ENCODE data around the gene CSH2. TPM values are rescaled to one million over a fixed set of nuclear protein-coding genes. Genes with fewer than 3 reads are reported as not detected.
"Not testable (repeated sequence)": the region's sequence is repeated elsewhere in the genome, so short reads cannot be mapped to it uniquely, and the experiment has no call there.

Gene CSH2
- total RNA-seq, 6 experiments from 2014 or later: not detected

DNA sequence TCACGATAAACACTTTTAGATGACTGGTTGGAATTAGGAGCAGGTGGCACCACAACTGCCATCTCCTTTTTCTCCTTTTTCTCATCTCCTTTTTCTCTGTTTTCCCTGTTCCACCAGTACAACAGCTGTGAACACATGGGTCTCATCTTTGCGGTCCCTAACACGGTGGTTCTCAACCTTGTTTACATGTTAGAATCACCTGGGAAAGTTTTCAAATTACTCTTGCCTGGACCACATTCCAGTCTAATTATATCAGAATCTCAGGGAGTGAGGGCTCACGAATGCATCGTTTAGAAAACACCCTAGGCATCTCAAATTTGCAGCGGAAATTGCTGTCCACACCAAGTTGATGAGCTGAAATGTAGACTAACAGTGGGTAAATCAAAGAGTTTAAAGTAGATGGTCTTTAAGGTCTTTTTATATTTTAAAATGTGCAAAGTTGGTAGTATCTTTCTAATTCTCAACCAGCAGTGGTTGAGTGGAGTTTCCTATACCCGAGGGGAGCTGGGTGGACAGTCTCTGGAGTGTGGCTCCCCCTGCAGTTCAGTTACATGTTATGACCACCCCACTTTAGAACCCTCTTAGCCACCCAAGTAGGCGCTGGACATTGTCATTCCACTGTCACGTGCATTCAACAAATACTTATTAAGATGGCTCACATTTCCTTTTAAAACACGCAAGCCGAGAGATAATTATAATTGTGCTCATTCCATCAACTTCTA lies 19.0 kb upstream of the CSH2 start:
- H3K36me3 Mint-ChIP-seq (ENCODE audit: low read depth); H3K4me3 Mint-ChIP-seq; DNase-seq; H3K9me3 Mint-ChIP-seq; H3K4me1 Mint-ChIP-seq (ENCODE audit: low read depth); H3K27ac Mint-ChIP-seq: not testable (repeated sequence)
- peaks cover 27% of the 10 kb centered on the region for H3K27me3 Mint-ChIP-seq (ENCODE audit: insufficient read depth)

DNA sequence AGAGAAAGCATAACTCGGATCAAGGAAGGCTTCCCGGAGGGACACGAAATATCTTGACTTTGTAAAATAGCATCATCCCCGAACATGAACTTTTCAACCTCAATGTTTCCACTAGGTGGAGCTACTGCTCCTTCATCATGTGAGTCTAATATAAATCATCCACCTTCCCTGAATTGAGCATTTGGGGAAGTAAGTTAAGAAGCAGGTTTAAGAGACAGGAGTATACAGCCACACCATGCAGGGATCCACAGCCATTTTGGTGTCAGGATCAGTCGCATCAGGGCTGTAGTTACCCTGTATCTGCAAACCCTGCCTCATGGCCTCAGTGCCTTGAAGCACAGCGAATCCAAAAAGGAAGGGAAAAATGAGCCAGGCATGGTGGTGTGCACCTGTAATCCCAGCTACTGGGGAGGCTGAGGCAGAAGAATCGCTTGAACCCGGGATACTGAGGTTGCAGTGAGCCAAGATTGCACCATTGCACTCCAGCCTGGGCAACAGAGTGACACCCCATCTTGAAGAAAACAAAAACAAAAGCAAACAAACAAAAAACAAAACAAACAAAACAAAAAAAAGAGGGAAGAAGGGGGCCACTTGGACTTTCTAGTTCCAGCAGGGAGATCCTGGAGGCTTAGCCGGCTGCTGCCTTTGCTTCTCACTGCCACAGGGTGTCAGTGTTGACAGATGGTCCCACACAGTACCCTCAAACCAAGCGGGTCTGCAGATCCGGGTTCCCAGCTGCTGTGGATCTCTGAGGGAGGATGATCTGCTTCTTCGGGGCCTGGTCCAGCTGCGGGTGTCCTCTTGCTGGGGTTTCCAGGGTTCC lies 15.8 kb upstream of the CSH2 start:
- not testable (repeated sequence) for H3K9me3 Mint-ChIP-seq; H3K4me1 Mint-ChIP-seq (ENCODE audit: low read depth); H3K36me3 Mint-ChIP-seq (ENCODE audit: low read depth); H3K27ac Mint-ChIP-seq
- peak; percentile 39 for DNase-seq
- peaks cover 41% of the 10 kb centered on the region for H3K27me3 Mint-ChIP-seq (ENCODE audit: insufficient read depth)
- TF ChIP-seq, protein P1, sequence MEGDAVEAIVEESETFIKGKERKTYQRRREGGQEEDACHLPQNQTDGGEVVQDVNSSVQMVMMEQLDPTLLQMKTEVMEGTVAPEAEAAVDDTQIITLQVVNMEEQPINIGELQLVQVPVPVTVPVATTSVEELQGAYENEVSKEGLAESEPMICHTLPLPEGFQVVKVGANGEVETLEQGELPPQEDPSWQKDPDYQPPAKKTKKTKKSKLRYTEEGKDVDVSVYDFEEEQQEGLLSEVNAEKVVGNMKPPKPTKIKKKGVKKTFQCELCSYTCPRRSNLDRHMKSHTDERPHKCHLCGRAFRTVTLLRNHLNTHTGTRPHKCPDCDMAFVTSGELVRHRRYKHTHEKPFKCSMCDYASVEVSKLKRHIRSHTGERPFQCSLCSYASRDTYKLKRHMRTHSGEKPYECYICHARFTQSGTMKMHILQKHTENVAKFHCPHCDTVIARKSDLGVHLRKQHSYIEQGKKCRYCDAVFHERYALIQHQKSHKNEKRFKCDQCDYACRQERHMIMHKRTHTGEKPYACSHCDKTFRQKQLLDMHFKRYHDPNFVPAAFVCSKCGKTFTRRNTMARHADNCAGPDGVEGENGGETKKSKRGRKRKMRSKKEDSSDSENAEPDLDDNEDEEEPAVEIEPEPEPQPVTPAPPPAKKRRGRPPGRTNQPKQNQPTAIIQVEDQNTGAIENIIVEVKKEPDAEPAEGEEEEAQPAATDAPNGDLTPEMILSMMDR (IDR thresholded peaks at IDR 0.05): peak; percentile 75
- H3K4me3 Mint-ChIP-seq: peak overlapping the region; percentile 43; the same call in 1 of the 2 replicates

DNA sequence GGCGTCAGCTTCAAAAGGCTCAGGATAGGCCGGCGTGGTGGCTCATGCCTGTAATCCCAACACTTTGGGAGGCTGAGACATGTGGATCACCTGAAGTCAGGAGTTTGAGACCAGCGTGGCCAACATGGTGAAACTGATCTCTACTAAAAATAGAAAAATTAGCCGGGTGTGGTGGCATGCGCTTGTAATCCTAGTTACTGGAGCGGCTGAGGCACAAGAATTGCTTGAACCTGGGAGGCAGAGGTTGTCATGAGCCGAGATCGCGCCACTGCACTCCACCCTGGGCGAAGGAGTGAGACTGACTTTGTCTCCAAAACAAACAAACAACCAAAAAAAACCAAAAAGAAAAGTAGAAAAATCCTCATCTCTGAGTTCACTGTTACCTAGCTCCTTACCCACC lies 11.6 kb upstream of the CSH2 start:
- not testable (repeated sequence) for H3K27ac Mint-ChIP-seq; H3K9me3 Mint-ChIP-seq; H3K4me3 Mint-ChIP-seq; DNase-seq; H3K4me1 Mint-ChIP-seq (ENCODE audit: low read depth); H3K36me3 Mint-ChIP-seq (ENCODE audit: low read depth)
- peaks cover 42% of the 10 kb centered on the region for H3K27me3 Mint-ChIP-seq (ENCODE audit: insufficient read depth)

DNA sequence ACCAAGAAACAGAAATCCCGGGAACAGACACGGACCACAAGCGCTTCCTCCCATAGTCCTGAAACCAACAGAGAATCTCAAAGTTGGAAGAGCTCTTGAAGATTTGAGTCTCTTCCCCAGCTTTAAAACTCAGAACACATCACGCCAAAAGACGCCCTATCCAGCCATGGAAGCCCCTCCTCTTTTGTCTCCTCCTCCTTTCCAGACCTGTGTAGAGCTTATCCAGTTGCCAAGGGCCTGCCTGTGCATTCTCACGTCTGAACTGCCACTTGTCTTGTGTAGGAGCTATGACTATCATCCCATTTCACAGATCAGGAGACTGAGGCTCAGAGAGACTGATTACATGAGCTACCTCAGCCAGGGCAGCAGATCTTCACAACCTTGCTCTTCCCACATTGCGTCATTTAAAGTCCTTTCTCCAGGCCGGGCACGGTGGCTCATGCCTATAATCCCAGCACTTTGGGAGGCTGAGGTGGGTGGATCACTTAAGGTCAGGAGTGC lies 9.2 kb upstream of the CSH2 start:
- H3K27me3 Mint-ChIP-seq (ENCODE audit: insufficient read depth): peaks cover 42% of the 10 kb centered on the region
- not testable (repeated sequence) for H3K9me3 Mint-ChIP-seq; H3K4me3 Mint-ChIP-seq; H3K4me1 Mint-ChIP-seq (ENCODE audit: low read depth); H3K27ac Mint-ChIP-seq; DNase-seq; H3K36me3 Mint-ChIP-seq (ENCODE audit: low read depth)

DNA sequence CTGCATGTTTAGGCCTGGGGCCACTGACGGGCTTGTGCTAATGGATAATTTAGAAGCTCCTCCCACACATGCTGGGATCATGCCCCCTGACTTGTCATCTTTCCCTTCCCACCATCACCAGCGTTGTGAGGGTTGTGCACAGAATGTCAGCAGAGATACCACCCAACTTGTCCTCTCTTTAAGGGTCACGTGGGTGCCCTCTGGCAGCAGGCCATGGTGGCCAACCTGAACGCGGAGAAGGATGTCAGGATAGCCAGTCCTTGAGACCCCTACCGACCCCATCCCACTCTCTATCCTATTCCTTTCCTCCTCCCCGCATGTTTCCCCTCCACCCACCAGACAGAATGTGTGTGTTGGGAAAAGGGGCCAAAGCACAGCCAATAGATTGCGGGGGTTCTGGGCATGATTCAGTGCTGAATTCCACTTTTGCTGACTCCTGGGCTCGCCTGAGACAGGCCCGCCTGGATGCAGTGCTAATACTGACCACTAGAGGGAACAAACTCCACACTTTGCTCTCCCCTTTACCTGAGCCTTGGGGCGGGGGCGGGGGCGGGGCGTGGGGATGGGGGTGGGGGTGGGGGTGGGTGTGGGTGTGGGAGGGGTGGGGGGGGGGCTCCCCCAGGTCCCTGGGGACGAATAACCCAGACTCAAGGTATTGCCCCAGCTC lies 8.6 kb upstream of the CSH2 start, which contains the start of gene GH2:
TSS of gene GH2 (minus strand) at position 10 of the 667 bp plus-strand sequence. CDS start 143 bp downstream, outside the sequence.
- Mint-ChIP-seq H3K27ac (no peak within 1 kb of the TSS), H3K4me1 (ENCODE audit: low read depth) (no peaks in the 10 kb centered on the region), H3K9me3 (no peaks in the 10 kb centered on the region), H3K4me3 (no peak within 1 kb of the TSS), H3K36me3 (ENCODE audit: low read depth) (no peaks in the 10 kb centered on the region), H3K27me3 (ENCODE audit: insufficient read depth) (peaks cover 36% of the 10 kb centered on the region)
- DNase-seq: peak; percentile 46
- TF ChIP-seq, protein P1 (IDR thresholded peaks at IDR 0.05): peak; percentile 75

DNA sequence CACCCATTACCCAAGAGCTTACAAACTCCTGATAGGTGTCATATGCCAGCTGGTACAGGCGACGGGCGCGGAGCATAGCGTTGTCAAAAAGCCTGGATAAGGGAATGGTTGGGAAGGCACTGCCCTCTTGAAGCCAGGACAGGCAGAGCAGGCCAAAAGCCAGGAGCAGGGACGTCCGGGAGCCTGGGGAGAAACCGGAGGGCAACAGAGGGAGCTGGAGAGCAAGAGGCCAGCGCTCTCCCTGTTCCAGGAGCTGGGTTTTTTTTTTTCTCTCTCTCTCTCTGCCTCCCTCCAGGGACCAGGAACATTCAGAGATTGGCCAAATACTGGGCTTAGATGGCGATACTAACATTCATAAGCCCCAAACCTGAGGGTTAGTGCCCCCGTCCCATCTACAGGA lies 7.9 kb upstream of the CSH2 start:
- not testable (repeated sequence) for H3K4me1 Mint-ChIP-seq (ENCODE audit: low read depth); H3K9me3 Mint-ChIP-seq
- peaks cover 38% of the 10 kb centered on the region for H3K27me3 Mint-ChIP-seq (ENCODE audit: insufficient read depth)

DNA sequence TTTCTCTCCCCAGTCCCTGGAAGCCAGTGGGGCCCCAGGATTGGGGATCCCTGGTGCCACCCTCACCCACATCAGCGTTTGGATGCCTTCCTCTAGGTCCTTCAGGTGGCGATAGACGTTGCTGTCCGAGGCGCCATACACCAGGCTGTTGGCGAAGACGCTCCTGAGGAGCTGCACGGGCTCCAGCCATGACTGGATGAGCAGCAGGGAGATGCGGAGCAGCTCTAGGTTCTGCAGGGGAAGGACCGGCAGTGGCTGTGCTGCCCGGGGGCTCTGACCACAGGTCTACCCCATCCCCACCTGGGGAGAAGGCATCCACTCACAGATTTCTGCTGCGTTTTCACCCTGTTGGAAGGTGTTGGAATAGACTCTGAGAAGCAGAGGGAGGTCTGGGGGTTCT lies 7.2 kb upstream of the CSH2 start:
- Mint-ChIP-seq H3K27ac (no peak overlapping the region), H3K4me3 (no peak overlapping the region), H3K36me3 (ENCODE audit: low read depth) (no peaks in the 10 kb centered on the region), H3K9me3 (no peaks in the 10 kb centered on the region), H3K27me3 (ENCODE audit: insufficient read depth) (peaks cover 44% of the 10 kb centered on the region), H3K4me1 (ENCODE audit: low read depth) (no peaks in the 10 kb centered on the region)
- no peak for DNase-seq
- TF ChIP-seq, protein P1 (IDR thresholded peaks at IDR 0.05): no peak

More for the DNA sequence above, 7.9 kb upstream of the CSH2 start:
- DNase-seq; H3K4me3 Mint-ChIP-seq; H3K27ac Mint-ChIP-seq; H3K36me3 Mint-ChIP-seq (ENCODE audit: low read depth): not testable (repeated sequence)

DNA sequence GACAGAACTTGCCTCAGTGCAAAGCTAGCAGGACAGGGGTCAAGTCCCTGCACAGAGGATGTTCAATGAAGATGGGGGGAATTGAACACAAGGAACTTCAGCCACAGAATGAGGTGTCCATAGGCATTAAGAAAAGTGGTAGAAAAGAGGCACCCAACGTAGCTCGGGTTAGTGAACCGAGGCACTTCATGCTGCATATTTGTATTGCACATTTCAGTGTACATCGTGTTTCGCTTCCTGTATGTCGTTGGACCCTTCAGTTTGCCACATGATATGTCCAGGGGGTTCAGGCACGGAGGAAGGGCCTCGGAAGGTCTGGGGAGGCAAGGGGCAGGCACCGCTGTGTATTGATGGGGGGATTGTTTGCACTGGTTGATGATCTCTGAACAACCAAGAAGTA lies 4.9 kb upstream of the CSH2 start:
- not testable (repeated sequence) for H3K4me3 Mint-ChIP-seq; DNase-seq; H3K4me1 Mint-ChIP-seq (ENCODE audit: low read depth); H3K9me3 Mint-ChIP-seq; H3K36me3 Mint-ChIP-seq (ENCODE audit: low read depth); H3K27ac Mint-ChIP-seq
- peaks cover 26% of the 10 kb centered on the region for H3K27me3 Mint-ChIP-seq (ENCODE audit: insufficient read depth)

DNA sequence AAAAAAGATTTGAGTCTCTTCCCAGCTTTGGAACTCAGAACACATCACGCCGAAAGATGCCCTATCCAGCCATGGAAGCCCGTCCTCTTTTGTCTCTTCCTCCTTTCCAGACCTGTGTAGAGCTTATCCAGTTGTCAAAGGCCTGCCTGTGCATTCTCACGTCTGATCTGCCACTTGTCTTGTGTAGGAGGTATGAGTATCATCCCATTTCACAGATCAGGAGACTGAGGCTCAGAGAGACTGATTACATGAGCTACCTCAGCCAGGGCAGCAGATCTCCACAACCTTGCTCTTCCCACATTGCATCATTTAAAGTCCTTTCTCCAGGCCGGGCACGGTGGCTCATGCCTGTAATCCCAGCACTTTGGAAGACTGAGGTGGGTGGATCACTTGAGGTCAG lies 1.2 kb upstream of the CSH2 start:
- Mint-ChIP-seq H3K4me1 (ENCODE audit: low read depth) (peaks cover 18% of the 10 kb centered on the region), H3K27me3 (ENCODE audit: insufficient read depth) (peaks cover 16% of the 10 kb centered on the region)
- H3K9me3 Mint-ChIP-seq; H3K36me3 Mint-ChIP-seq (ENCODE audit: low read depth); H3K4me3 Mint-ChIP-seq; DNase-seq; H3K27ac Mint-ChIP-seq: not testable (repeated sequence)

DNA sequence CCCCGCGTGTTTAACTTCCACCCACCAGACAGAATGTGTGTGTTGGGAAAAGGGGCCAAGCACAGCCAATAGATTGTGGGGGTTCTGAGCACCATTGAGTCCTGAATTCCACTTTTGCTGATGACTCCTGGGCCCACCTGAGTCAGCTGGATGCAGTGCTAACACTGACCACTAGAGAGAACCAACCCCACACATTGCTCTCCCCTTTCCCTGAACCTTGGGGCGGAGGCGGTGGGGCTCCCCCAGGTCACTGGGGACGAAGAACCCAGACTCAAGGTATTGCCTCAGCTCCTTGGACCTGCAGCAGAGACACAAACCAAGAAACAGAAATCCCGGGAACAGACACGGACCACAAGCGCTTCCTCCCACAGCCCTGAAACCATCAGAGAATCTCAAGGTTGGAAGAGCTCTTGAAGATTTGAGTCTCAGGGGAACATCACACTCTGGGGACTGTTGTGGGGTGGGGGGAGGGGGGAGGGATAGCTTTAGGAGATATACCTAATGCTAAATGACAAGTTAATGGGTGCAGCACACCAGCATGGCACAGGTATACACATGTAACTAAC lies 667 bp upstream of the CSH2 start:
- DNase-seq; H3K27ac Mint-ChIP-seq; H3K4me3 Mint-ChIP-seq; H3K36me3 Mint-ChIP-seq (ENCODE audit: low read depth); H3K9me3 Mint-ChIP-seq: not testable (repeated sequence)
- peaks cover 16% of the 10 kb centered on the region for H3K27me3 Mint-ChIP-seq (ENCODE audit: insufficient read depth)
- H3K4me1 Mint-ChIP-seq (ENCODE audit: low read depth): peaks cover 24% of the 10 kb centered on the region

All from HFFc6 (cell line).